Gastrocnemius medialis (tissue), 4 donors: ENCODE results near the gene EFNB2. TPM values are rescaled to one million over a fixed set of nuclear protein-coding genes. Genes with fewer than 3 reads are reported as not detected.

ENCODE experiments used
- ATAC-seq, 2 donors: fragments of 150-250 bp; one replicate each; pipeline ENCODE4 v1.9.1; 2016
- DNase-seq, 2 donors: peaks; one replicate each; pipeline ENCODE4 v3.0.0-alpha.2; 2019
- H3K27ac ChIP-seq, 4 donors: fragments of 200-600 bp; sonication (generic); 1 replicate in 1 of 4; 2 replicates in 3 of 4; pipeline ENCODE4 v1.5.1; 2016 to 2018; ENCODE audit warnings: mild to moderate bottlenecking in 2 of 4, moderate library complexity in 1 of 4
- H3K27me3 ChIP-seq, 3 donors: fragments of 200-600 bp; sonication (generic) in 2 of 3; 1 replicate in 1 of 3; 2 replicates in 2 of 3; pipeline versions ENCODE4 v1.5.1 to v1.6.0; 2016 to 2019; ENCODE audit warnings: mild to moderate bottlenecking in 1 of 3, moderate library complexity in 1 of 3
- H3K36me3 ChIP-seq, 2 donors: fragments of 200-600 bp; sonication (generic) in 1 of 2; one replicate each; pipeline ENCODE4 v1.5.1; 2017 to 2018
- H3K4me1 ChIP-seq, 2 donors: fragments of 200-600 bp; sonication (generic) in 1 of 2; one replicate each; pipeline ENCODE4 v1.5.1; 2016 to 2017; ENCODE audit warnings: mild to moderate bottlenecking in 2 of 2
- H3K4me3 ChIP-seq, 4 donors: fragments of 200-600 bp; sonication (generic) in 3 of 4; 1 replicate in 1 of 4; 2 replicates in 3 of 4; pipeline ENCODE4 v1.5.1; 2016 to 2019; ENCODE audit warnings: mild to moderate bottlenecking in 2 of 4
- H3K9me3 ChIP-seq, 3 donors: fragments of 200-600 bp; sonication (generic) in 2 of 3; 1 replicate in 1 of 3; 2 replicates in 2 of 3; pipeline ENCODE4 v1.5.1; 2016 to 2019
- POLR2A ChIP-seq, 2 donors: fragments of 450-650 bp; IDR thresholded peaks; one replicate each; pipeline ENCODE4 v1.6.1; 2017; ENCODE audit warnings: antibody characterized with exemption in 2 of 2, mild to moderate bottlenecking in 2 of 2, moderate library complexity in 2 of 2
- in situ Hi-C, 4 donors: fragments of 200-750 bp; cut with MboI; loops; one replicate each; pipeline versions ENCODE4 v1.15.0 to v1.8.0; 2017; ENCODE audit warnings: low sequenced_read_pairs in 4 of 4
- intact Hi-C: fragments of 100-400 bp; cut with DNase I; formaldehyde crosslinking; loops from one replicate; pipeline ENCODE4 v1.15.1; 2023; ENCODE audit warnings: low total_unique reads
- total RNA-seq, 4 donors: library from RNA; depleted of rRNA; stranded (reverse); fragments of >200 nt; gene quantifications; one replicate each; pipeline versions ENCODE4 v1.1.0 to v1.2.3, GENCODE V29; 2016
- TF ChIP-seq, protein P1 (sequence below), 5 experiments: fragments of 450-650 bp in 3 of 5; fragments of 200-600 bp in 2 of 5; sonication (generic) in 2 of 5; IDR thresholded peaks in 4 of 5; conservative IDR thresholded peaks in 1 of 5; 1 replicate in 4 of 5; 2 replicates in 1 of 5; pipeline ENCODE4 v1.5.1; 2016 to 2019; ENCODE audit warnings: antibody characterized with exemption in 5 of 5, mild to moderate bottlenecking in 3 of 5, moderate library complexity in 3 of 5

The EFNB2 gene
- total RNA-seq, 4 donors from 2014 or later = 5.7 to 9.3 (median 6.1) TPM

GRCh38 chr13:106561551-106562170 is 26.2 kb upstream of the EFNB2 start:
- intact Hi-C loops (loop anchor here (10.0 kb wide), 1 partner anchor 353 kb away; no protein-coding TSS in a partner anchor), in situ Hi-C loops (loop anchor here in 1 of 4 donors (25.0 kb wide), 1 partner anchor 1651 kb away; the partner anchor contains the start of genes ABHD13 and LIG4)
- Histone ChIP-seq H3K4me1 (peaks cover 68 to 86% of the 10 kb centered on the region in 2 donors), H3K36me3 (peaks cover 0 to 24% of the 10 kb centered on the region in 2 donors), H3K27ac (peak overlapping the region; percentile 22 to 66 (median 56)), H3K27me3 (no peaks in the 10 kb centered on the region), H3K9me3 (no peaks in the 10 kb centered on the region), H3K4me3 (no peak overlapping the region)
- DNase-seq (no peak), ATAC-seq (peak in 1 of 2 donors; percentile 70)
- TF ChIP-seq, protein P1, sequence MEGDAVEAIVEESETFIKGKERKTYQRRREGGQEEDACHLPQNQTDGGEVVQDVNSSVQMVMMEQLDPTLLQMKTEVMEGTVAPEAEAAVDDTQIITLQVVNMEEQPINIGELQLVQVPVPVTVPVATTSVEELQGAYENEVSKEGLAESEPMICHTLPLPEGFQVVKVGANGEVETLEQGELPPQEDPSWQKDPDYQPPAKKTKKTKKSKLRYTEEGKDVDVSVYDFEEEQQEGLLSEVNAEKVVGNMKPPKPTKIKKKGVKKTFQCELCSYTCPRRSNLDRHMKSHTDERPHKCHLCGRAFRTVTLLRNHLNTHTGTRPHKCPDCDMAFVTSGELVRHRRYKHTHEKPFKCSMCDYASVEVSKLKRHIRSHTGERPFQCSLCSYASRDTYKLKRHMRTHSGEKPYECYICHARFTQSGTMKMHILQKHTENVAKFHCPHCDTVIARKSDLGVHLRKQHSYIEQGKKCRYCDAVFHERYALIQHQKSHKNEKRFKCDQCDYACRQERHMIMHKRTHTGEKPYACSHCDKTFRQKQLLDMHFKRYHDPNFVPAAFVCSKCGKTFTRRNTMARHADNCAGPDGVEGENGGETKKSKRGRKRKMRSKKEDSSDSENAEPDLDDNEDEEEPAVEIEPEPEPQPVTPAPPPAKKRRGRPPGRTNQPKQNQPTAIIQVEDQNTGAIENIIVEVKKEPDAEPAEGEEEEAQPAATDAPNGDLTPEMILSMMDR (IDR thresholded peaks at IDR 0.05 in 4 of 5, conservative IDR thresholded peaks at IDR 0.05 in 1 of 5) = no peak
- no peak for TF ChIP-seq POLR2A (IDR thresholded peaks at IDR 0.05)

- Histone ChIP-seq H3K4me3 (no peak overlapping the region), H3K27ac (peak overlapping the region; percentile 22 to 66 (median 56)), H3K9me3 (no peaks in the 10 kb centered on the region), H3K36me3 (peaks cover 0 to 32% of the 10 kb centered on the region in 2 donors), H3K27me3 (no peaks in the 10 kb centered on the region), H3K4me1 (peaks cover 59 to 77% of the 10 kb centered on the region in 2 donors)
- ATAC-seq (no peak), DNase-seq (no peak)
- intact Hi-C loops (loop anchor here (10.0 kb wide), 1 partner anchor 354 kb away; no protein-coding TSS in a partner anchor), in situ Hi-C loops (loop anchor here in 1 of 4 donors (25.0 kb wide), 1 partner anchor 1651 kb away; the partner anchor contains the start of genes ABHD13 and LIG4)
- TF ChIP-seq, protein P1 (IDR thresholded peaks at IDR 0.05 in 4 of 5, conservative IDR thresholded peaks at IDR 0.05 in 1 of 5) = no peak
- TF ChIP-seq POLR2A (IDR thresholded peaks at IDR 0.05) = no peak
These were observed 25.4 kb upstream of the EFNB2 start for GRCh38 chr13:106560821-106561220.

DNA sequence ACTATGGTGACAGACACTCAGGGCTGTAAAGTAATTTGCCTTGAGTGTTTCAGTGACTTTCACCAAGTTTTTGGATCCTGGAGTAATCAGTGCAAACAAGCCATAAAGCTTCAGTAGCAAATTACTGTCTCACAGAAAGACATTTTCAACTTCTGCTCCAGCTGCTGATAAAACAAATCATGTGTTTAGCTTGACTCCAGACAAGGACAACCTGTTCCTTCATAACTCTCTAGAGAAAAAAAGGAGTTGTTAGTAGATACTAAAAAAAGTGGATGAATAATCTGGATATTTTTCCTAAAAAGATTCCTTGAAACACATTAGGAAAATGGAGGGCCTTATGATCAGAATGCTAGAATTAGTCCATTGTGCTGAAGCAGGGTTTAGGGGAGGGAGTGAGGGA is 23.1 kb upstream of the EFNB2 start:
- ATAC-seq (peak in 1 of 2 donors; percentile 59), DNase-seq (no peak)
- intact Hi-C loops (no loop called here), in situ Hi-C loops (loop anchor here in 1 of 4 donors (25.0 kb wide), 1 partner anchor 1654 kb away; the partner anchor contains the start of genes ABHD13 and LIG4)
- Histone ChIP-seq H3K36me3 (peaks cover 0 to 38% of the 10 kb centered on the region in 2 donors), H3K4me1 (peaks cover 37 to 54% of the 10 kb centered on the region in 2 donors), H3K27ac (peak overlapping the region; percentile 39 to 66 (median 61)), H3K27me3 (no peaks in the 10 kb centered on the region), H3K9me3 (no peaks in the 10 kb centered on the region), H3K4me3 (no peak overlapping the region)
- TF ChIP-seq POLR2A (IDR thresholded peaks at IDR 0.05) = no peak
- TF ChIP-seq, protein P1 (IDR thresholded peaks at IDR 0.05 in 4 of 5, conservative IDR thresholded peaks at IDR 0.05 in 1 of 5) = no peak

DNA sequence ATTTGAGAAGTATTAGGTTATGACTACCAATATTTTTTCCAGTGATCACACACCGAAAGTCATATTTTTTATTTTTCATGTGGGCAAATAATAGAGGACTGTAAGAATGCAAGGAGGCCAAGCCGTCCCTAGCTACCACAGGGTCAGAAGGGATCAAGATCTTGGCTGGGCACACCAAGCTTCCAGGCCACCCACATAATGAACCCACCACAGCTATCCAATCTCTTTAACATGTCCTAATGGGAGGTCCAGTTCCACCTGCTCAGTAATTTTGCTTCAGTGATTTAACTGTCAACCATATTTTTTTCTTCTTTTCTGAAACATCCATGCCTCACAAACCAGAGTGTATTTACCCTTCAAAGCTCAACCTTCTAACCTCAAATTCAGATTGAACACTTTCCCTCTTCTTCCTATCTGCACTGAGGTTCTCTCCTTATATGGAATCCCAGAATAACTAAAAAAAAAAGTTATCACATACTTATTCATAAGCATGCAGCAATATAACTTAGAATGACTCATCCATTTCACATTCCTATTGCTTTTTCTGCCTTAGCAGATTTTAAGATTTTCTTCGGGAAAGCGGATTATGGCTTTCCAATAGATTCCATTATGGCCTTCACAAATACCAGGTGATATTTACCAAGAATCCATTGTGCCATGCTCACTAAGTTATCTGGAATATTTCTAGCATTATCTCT is 20.3 kb upstream of the EFNB2 start:
- no peaks in the 10 kb centered on the region for H3K27me3 ChIP-seq
- TF ChIP-seq, protein P1 (IDR thresholded peaks at IDR 0.05 in 4 of 5, conservative IDR thresholded peaks at IDR 0.05 in 1 of 5) = no peak
- TF ChIP-seq POLR2A (IDR thresholded peaks at IDR 0.05) = no peak
- in situ Hi-C loops (loop anchor here in 1 of 4 donors (25.0 kb wide), 1 partner anchor 1657 kb away; the partner anchor contains the start of genes ABHD13 and LIG4), intact Hi-C loops (no loop called here)
- ATAC-seq (no peak), DNase-seq (no peak)
- H3K9me3 ChIP-seq = no peaks in the 10 kb centered on the region
- H3K4me1 ChIP-seq = peaks cover 23 to 27% of the 10 kb centered on the region in 2 donors
- peak overlapping the region in 1 of 4 donors; percentile 3 for H3K27ac ChIP-seq
- H3K36me3 ChIP-seq = peaks cover 0 to 38% of the 10 kb centered on the region in 2 donors
- H3K4me3 ChIP-seq = no peak overlapping the region
